HCT116 (cell line): ENCODE data around the gene KYAT1. TPM values are rescaled to one million over a fixed set of nuclear protein-coding genes. Genes with fewer than 3 reads are reported as not detected.

Experiments used
- ATAC-seq: fragments of 200-7000 bp; cut with Tn5 transposase; 2 replicates; pipeline ENCODE4 v1.9.1; 2020; ENCODE audit warnings: mild to moderate bottlenecking, moderate library complexity
- BruUV-seq: library from RNA; stranded (reverse); fragments of 400-500 nt; replicated peaks from 2 replicates; lab custom pipeline; 2021; lab: Mats Ljungman, UMichigan
- CTCF ChIA-PET: fragments of 300-600 bp; sonication (Branson Sonifier 250); formaldehyde crosslinking; loops from one replicate; lab custom pipeline; 2021; ENCODE audit warnings: antibody characterized with exemption; lab: Charles Lee
- POLR2A ChIA-PET: fragments of 300-600, 350-600 bp; sonication (Branson Sonifier 250); formaldehyde crosslinking; loops from one replicate; lab custom pipeline; 2021; ENCODE audit warnings: antibody characterized with exemption; lab: Charles Lee
- RAD21 ChIA-PET, 2 experiments: fragments of 300-600 bp; sonication (Branson Sonifier 250); formaldehyde crosslinking; loops; one replicate each; lab custom pipeline; 2023; ENCODE audit warnings: low total read pairs in 2 of 2; ENCODE audit not compliant: uncharacterized antibody in 2 of 2, unreplicated experiment in 2 of 2, low non-redundant PET in 1 of 2; lab: Charles Lee
- DNase-seq: peaks from one replicate; pipeline ENCODE4 v3.0.0-alpha.2; 2010; ENCODE audit warnings: low read depth, low spot score
- H2AFZ ChIP-seq: fragments of 200-600 bp; shearing (Covaris generic), sonication (generic); 2 replicates; pipeline ENCODE4 v1.6.1; 2017; ENCODE audit warnings: low read depth, mixed run types, mixed read lengths, antibody characterized with exemption, low read length; ENCODE audit not compliant: poor library complexity, severe bottlenecking
- H3K27ac ChIP-seq: 2 replicates; pipeline ENCODE4 v1.5.1; 2012; ENCODE audit warnings: low read depth, low read length
- H3K27me3 ChIP-seq: fragments of 200-600 bp; sonication (generic); 2 replicates; pipeline ENCODE4 v1.6.1; 2016; ENCODE audit warnings: mixed run types, low read length, mixed read lengths; ENCODE audit not compliant: insufficient read depth
- H3K36me3 ChIP-seq, 2 experiments: fragments of 200-500 bp in 1 of 2; fragments of 200-600 bp in 1 of 2; sonication (Bioruptor generic) in 1 of 2; sonication (generic) in 1 of 2; 2 replicates each; pipeline versions ENCODE4 v1.5.1 to v1.6.1; 2014 to 2016; ENCODE audit warnings: low read length in 2 of 2, inconsistent platforms in 1 of 2, mixed read lengths in 1 of 2, mixed run types in 1 of 2; ENCODE audit not compliant: insufficient read depth in 2 of 2, control insufficient read depth in 1 of 2
- H3K4me1 ChIP-seq, 2 experiments: fragments of 200-600 bp in 1 of 2; sonication (generic) in 1 of 2; 2 replicates each; pipeline versions ENCODE4 v1.5.1 to v1.6.1; 2012 to 2017; ENCODE audit warnings: low read length in 2 of 2, inconsistent platforms in 1 of 2, mild to moderate bottlenecking in 1 of 2, mixed read lengths in 1 of 2, mixed run types in 1 of 2, moderate library complexity in 1 of 2; ENCODE audit not compliant: insufficient read depth in 2 of 2, control insufficient read depth in 1 of 2
- H3K4me2 ChIP-seq: fragments of 200-600 bp; sonication (generic); 2 replicates; pipeline ENCODE4 v1.6.1; 2017; ENCODE audit warnings: mixed run types, low read length, mixed read lengths
- H3K4me3 ChIP-seq, 2 experiments: fragments of 200-600 bp in 1 of 2; sonication (generic) in 1 of 2; replicated peaks in 1 of 2; 2 replicates each; pipeline ENCODE4 v1.5.1; 2011 to 2016; ENCODE audit warnings: low read length in 2 of 2, control low read depth in 1 of 2, low read depth in 1 of 2, mild to moderate bottlenecking in 1 of 2, mixed read lengths in 1 of 2, mixed run types in 1 of 2
- H3K79me2 ChIP-seq: fragments of 200-600 bp; sonication (generic); 2 replicates; pipeline ENCODE4 v1.6.1; 2017; ENCODE audit warnings: mild to moderate bottlenecking, mixed run types, low read length, moderate library complexity, mixed read lengths; ENCODE audit not compliant: insufficient read depth
- H3K9ac ChIP-seq: fragments of 200-600 bp; sonication (generic); 2 replicates; pipeline ENCODE4 v1.6.1; 2016; ENCODE audit warnings: low read length, mixed read lengths
- H3K9me2 ChIP-seq: fragments of 200-600 bp; sonication (generic), shearing (Covaris generic); 2 replicates; pipeline ENCODE4 v1.6.1; 2017; ENCODE audit warnings: mixed run types, mild to moderate bottlenecking, moderate library complexity; ENCODE audit not compliant: insufficient read depth
- H3K9me3 ChIP-seq, 2 experiments: fragments of 200-500 bp in 1 of 2; fragments of 200-600 bp in 1 of 2; sonication (Bioruptor generic) in 1 of 2; sonication (generic) in 1 of 2; 2 replicates each; pipeline ENCODE4 v1.6.1; 2014 to 2017; ENCODE audit warnings: low read length in 2 of 2, mixed read lengths in 2 of 2, inconsistent platforms in 1 of 2, low read depth in 1 of 2, mild to moderate bottlenecking in 1 of 2, mixed run types in 1 of 2, moderate library complexity in 1 of 2; ENCODE audit not compliant: control insufficient read depth in 1 of 2, insufficient read depth in 1 of 2
- H4K20me1 ChIP-seq: fragments of 200-600 bp; sonication (generic), shearing (Covaris generic); 2 replicates; pipeline ENCODE4 v1.6.1; 2017; ENCODE audit warnings: mixed run types, mild to moderate bottlenecking, moderate library complexity; ENCODE audit not compliant: insufficient read depth
- ATF3 ChIP-seq: IDR thresholded peaks from 2 replicates; pipeline ENCODE4 v1.6.1; 2012
- CEBPB ChIP-seq: IDR thresholded peaks from 2 replicates; pipeline ENCODE4 v1.6.1; 2012; ENCODE audit warnings: low read depth
- CTCF ChIP-seq, 3 experiments: fragments of 200-600 bp in 1 of 3; sonication (generic) in 1 of 3; IDR thresholded peaks in 2 of 3; conservative IDR thresholded peaks in 1 of 3; 2 replicates each; pipeline ENCODE4 v1.5.1; 2012 to 2017; ENCODE audit warnings: low read depth in 2 of 3, low read length in 2 of 3, antibody characterized with exemption in 1 of 3, borderline replicate concordance in 1 of 3, control low read depth in 1 of 3, mild to moderate bottlenecking in 1 of 3, mixed read lengths in 1 of 3, mixed run types in 1 of 3, moderate library complexity in 1 of 3; ENCODE audit not compliant: insufficient read depth in 1 of 3
- EZH2 ChIP-seq: fragments of 200-600 bp; sonication (generic); IDR thresholded peaks from 2 replicates; pipeline ENCODE4 v1.6.1; 2017; ENCODE audit warnings: antibody characterized with exemption, mixed run types
- EZH2phosphoT487 ChIP-seq: fragments of 200-600 bp; IDR thresholded peaks from 2 replicates; pipeline ENCODE4 v1.6.1; 2018; ENCODE audit warnings: antibody characterized with exemption, borderline replicate concordance
- JUND ChIP-seq: IDR thresholded peaks from 2 replicates; pipeline ENCODE4 v1.6.1; 2012
- POLR2A ChIP-seq: IDR thresholded peaks from 2 replicates; pipeline ENCODE4 v1.7.0; 2011; ENCODE audit warnings: borderline replicate concordance; ENCODE audit not compliant: insufficient read depth, insufficient read length; ENCODE audit errors: extremely low read depth
- RAD21 ChIP-seq: IDR thresholded peaks from 2 replicates; pipeline ENCODE4 v1.6.1; 2012; ENCODE audit warnings: low read depth, mild to moderate bottlenecking
- SP1 ChIP-seq: IDR thresholded peaks from 2 replicates; pipeline ENCODE4 v1.6.1; 2012; ENCODE audit warnings: low read depth
- SRF ChIP-seq: IDR thresholded peaks from 2 replicates; pipeline ENCODE4 v1.6.1; 2012; ENCODE audit warnings: low read depth
- TCF7L2 ChIP-seq: IDR thresholded peaks from 2 replicates; pipeline ENCODE4 v1.7.0; 2011; ENCODE audit warnings: borderline replicate concordance, inconsistent platforms; ENCODE audit not compliant: insufficient read depth, insufficient read length; ENCODE audit errors: extremely low read depth
- ZNF274 ChIP-seq: fragments of 200-500 bp; sonication (Bioruptor generic); IDR thresholded peaks from 2 replicates; pipeline ENCODE4 v1.6.1; 2014; ENCODE audit warnings: mild to moderate bottlenecking, low read depth, low read length, inconsistent platforms
- intact Hi-C: fragments of 100-400 bp; cut with micrococcal nuclease; formaldehyde crosslinking; loops from 2 replicates; pipeline ENCODE4 v1.10.0; 2022
- total RNA-seq: library from RNA; stranded (reverse); gene quantifications from one replicate; pipeline ENCODE4 v1.2.1, GENCODE V29; 2021; ENCODE audit not compliant: unreplicated experiment
- TF ChIP-seq, protein P1 (sequence below): IDR thresholded peaks from 2 replicates; pipeline ENCODE4 v1.6.1; 2012; ENCODE audit warnings: low read depth

The KYAT1 gene
- total RNA-seq, 1 experiment from 2014 or later, result 10.1 TPM

GRCh38 chr9:128828267-128828666 lies 53.5 kb downstream of the KYAT1 start:
- Histone ChIP-seq H3K4me2 (peak overlapping the region; percentile 90), H3K79me2 (peaks cover 25% of the 10 kb centered on the region), H3K9ac (0 out of 2 replicates have a peak overlapping the region, but pooled peaks have one; percentile 97), H4K20me1 (0 out of 2 replicates have a peak, but pooled peaks cover 5% of the 10 kb centered on the region), H3K4me3 (peak overlapping the region; percentile 95 to 97), H3K36me3 (peaks cover 21 to 22% of the 10 kb centered on the region in 2 experiments; a peak in 3 of 4 replicates), H3K4me1 (peaks cover 11 to 17% of the 10 kb centered on the region in 2 experiments), H2AFZ (no peak overlapping the region), H3K27ac (peak overlapping the region; percentile 78), H3K27me3 (no peaks in the 10 kb centered on the region), H3K9me3 (no peaks in the 10 kb centered on the region), H3K9me2 (no peaks in the 10 kb centered on the region)
- no TSS peak for BruUV-seq
- ChIA-PET POLR2A (interaction anchor here (1.2 kb wide), 1 partner anchor 50 kb away, joined by 3 read pairs; no protein-coding TSS in a partner anchor), RAD21 (no interaction called here), CTCF (interaction anchor here (1.0 kb wide), 1 partner anchor 10 kb away, joined by 3 read pairs; the partner anchor contains the start of gene ENDOG)
- ATAC-seq (no peak), DNase-seq (no peak)
- TF ChIP-seq EZH2 (no peak), ZNF274 (no peak), RAD21 (no peak), ATF3 (no peak), POLR2A (no peak), SRF (no peak), CEBPB (no peak), SP1 (no peak), TCF7L2 (no peak), JUND (no peak), CTCF (IDR thresholded peaks at IDR 0.05 in 2 of 3, conservative IDR thresholded peaks at IDR 0.05 in 1 of 3; ENCODE audit: borderline replicate concordance in 1 of 3, insufficient read depth in 1 of 3, low read depth in 2 of 3, low read length in 2 of 3) (no peak), EZH2phosphoT487 (no peak)
- TF ChIP-seq, protein P1, sequence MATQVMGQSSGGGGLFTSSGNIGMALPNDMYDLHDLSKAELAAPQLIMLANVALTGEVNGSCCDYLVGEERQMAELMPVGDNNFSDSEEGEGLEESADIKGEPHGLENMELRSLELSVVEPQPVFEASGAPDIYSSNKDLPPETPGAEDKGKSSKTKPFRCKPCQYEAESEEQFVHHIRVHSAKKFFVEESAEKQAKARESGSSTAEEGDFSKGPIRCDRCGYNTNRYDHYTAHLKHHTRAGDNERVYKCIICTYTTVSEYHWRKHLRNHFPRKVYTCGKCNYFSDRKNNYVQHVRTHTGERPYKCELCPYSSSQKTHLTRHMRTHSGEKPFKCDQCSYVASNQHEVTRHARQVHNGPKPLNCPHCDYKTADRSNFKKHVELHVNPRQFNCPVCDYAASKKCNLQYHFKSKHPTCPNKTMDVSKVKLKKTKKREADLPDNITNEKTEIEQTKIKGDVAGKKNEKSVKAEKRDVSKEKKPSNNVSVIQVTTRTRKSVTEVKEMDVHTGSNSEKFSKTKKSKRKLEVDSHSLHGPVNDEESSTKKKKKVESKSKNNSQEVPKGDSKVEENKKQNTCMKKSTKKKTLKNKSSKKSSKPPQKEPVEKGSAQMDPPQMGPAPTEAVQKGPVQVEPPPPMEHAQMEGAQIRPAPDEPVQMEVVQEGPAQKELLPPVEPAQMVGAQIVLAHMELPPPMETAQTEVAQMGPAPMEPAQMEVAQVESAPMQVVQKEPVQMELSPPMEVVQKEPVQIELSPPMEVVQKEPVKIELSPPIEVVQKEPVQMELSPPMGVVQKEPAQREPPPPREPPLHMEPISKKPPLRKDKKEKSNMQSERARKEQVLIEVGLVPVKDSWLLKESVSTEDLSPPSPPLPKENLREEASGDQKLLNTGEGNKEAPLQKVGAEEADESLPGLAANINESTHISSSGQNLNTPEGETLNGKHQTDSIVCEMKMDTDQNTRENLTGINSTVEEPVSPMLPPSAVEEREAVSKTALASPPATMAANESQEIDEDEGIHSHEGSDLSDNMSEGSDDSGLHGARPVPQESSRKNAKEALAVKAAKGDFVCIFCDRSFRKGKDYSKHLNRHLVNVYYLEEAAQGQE, result no peak
- intact Hi-C loops, result no loop called here
